Hematopoietic multipotent progenitor cell treated with erythropoietin and hydrocortisone succinate and interleukin-3 and kit ligand, for 8 days (in vitro differentiated cells): ENCODE measurements around the gene ZC3H12A.
A peak's percentile ranks its signal among the peaks of the same experiment; 100 is the strongest.

Source experiments
- DNase-seq: peaks from one replicate; pipeline ENCODE4 v3.0.0-alpha.2; 2015

Gene ZC3H12A

DNA sequence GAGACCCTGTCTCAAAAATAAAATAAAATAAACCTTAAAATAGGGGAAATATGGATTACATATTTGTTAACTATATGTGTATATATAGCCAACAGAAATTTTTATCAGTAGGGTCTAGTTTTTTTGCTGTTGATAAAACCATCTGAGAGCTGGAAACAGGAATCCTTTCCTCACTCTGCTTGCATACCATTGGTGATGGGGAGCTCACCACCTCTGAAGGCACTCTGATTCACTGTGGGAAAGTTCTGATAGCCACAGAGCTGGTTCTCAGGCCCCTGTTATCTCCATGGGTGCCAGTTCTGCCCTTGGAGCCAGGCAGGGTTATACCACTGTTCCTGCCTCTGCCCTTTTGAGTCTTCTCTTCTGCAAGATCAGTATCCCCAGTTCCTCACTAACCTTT, 17.8 kb upstream of the ZC3H12A start:
- DNase-seq, result no peak

DNA sequence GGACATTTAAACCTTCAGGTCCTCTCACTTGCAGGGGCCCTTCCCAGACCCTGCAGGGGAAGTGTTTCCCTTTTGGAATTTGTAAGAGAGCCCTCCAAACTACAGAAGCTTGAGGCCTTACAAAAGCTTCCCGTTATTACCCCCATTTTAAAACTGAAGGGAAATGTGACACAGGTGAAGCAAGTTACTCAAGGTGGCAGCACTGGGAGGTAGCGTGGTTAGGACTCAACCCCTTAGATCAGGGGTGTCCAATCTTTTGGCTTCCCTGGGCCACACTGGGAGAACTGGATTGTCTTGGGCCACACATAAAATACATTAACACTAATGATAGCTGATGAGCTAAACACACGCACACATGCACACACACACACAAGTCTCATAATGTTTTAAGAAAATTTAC, 15.8 kb upstream of the ZC3H12A start:
- no peak for DNase-seq

DNA sequence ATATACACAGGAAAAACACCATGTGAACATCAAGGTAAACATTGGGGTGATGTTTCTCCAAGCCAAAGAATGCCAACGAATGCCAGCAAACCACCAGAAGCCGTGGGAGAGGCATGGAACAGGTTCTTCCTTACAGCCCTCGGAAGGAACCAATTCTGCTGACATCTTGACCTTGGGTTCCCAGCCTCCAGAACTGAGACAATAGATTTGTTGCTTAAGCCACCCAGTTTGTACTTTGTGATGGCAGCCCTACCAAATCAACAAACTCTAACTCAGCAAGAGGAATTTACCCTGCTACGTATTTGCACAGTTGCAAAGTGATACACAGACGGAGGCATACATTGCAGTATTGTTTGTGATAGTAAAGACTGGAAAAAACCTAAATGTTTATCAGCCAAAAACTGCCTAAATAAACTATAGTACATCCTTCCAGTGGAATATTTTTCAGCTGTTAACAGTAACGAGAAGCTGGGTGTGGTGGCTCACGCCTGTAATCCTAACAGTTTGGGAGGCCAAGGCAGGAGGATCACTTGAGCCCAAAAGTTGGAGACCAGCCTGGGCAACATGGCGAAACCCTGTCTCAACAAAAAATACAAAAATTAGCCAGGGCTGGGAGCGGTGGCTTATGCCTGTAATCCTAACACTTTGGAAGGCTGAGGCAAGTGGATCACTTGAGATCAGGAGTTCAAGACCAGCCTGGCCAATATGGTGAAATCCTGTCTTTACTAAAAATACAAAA, 12.5 kb upstream of the ZC3H12A start:
- DNase-seq, result no peak

DNA sequence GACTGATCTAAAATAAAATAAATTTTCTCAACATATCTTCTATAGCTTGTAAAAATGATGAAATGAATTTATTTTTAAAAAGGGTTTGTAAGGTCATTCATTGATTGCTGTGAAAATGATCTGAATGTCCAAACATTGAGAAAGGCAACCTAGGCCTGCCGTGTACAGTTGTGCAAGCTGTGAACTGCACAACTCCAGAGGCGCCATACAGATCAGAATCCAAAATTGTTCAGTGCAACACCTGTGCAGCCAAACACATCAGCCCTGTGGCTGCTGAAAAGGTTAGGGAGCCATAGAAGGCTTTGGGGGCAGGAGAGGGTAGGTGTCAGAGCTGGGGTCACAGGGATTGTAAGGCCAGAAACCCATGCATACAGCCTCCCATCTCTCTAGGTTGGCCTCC, 9.9 kb upstream of the ZC3H12A start:
- no peak for DNase-seq

DNA sequence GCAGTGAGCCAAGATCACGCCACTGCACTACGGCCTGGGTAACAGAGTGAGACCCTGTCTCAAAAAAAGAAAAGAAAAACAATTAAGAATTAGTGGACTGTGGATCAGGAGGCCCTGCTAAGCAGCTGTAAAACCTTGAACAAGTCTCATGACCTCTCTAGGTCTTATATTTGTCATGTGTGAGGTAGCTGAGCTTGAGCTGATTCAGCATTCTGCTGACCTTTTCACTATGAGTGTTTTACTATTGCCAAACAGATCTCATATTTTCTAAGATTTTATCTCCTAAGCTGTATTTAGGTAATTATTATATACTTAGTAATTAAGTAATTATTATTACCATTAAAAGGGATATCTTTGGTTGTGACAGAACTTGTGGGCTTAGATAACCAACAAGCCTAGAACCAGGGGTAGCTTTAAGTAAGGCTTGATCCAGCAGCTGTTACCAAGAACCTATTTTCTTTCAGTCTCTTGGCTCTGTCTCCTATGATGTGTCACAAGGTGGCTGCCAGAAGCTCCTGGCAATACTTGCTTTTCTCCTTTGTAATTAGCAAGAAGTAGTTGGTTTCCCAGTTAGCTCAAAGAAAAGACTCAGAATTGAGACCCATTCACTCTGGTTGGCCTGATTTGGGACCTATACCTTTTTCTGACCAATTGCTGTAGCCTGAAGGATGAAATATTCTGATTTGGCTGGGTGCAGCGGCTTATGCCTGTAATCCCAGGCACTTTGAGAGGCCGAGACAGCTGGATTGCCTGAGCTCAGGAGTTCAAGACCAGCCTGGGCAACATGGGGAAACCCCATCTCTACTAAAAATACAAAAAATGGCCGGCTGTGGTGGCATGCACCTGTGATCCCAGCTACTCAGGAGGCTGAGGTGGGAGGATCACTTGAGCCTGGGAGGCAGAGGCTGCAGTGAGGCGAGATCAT, 8.5 kb upstream of the ZC3H12A start:
- DNase-seq, result no peak

DNA sequence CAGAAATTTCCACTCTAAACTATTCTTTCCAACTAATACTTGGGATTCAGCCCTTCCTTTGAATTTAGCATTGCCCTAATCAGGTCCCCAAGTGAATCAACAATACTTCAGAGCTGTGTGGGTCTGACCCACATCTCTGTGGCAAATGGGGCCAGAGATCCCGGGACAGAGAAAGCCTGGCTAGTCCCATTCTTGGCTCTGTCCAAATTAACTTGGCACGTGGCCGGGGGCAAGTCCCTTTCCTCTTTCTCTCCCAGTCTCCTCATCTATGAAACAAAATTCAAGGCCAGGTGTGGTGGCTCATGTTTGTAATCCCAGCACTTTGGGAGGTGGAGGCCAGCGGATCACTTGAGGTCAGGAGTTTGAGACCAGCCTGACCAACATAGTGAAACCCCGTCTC, 6.3 kb upstream of the ZC3H12A start:
- no peak for DNase-seq

DNA sequence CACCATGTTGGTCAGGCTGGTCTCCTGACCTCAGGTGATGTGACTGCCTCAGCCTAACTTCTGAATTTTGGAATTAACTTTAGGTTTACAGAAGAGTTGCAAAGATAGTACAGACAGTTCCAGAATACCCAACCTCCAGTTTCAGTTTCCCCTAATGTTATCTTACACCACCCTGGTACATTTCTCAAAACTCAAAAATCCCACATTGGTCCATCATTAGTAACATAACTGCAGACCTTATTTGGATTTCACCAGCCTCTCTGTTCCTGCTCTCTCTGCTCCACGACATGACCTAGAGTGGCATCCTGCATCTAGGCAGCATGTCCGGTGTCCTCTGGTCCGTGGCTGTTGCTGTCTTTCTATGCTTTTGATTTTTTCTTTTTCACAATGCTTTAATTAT, 5.0 kb upstream of the ZC3H12A start:
- DNase-seq, result no peak

DNA sequence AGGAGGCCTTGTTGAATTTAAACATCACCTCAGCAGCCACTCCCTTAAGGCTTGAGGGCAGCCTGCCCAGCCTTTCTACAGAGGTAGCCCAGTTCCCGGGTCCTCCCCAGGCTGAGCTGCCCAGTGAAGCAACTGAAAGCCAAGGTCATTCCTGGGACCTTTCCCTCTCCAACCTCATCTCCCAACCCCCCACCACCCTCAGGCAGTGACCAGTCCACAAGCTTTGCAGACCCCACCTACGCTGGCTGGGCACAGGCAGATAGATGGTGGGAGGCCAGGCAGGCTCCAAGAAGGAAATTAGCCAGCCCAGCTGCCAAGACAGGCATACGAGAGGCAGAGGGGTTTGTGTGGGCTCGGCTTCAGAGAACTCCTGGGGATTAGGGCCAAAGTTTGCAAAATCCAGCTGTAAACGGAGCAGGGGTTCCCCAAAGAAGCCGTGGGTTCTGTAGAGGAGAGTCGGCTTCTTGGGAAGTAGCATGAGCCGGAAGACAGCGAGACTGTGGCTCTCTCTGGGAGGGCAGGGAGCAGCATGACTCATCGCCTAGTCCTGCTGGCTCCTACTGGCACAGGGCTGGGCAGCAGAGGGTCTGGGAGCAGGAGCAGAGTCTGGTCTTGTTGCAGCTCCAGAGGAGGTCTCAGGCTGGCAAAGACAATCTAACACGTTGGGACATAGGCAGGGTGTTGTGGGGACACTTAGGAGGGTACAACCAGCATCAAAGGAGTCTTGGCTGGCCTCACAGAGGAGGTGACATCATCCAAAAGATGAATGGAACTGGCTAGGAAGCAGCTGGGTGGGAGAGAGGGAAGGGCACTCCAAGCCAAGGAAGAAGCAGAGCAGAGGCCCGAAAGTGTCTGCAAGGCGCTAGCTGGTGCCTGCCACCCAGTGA, 2.8 kb upstream of the ZC3H12A start:
- peak; percentile 61 for DNase-seq

DNA sequence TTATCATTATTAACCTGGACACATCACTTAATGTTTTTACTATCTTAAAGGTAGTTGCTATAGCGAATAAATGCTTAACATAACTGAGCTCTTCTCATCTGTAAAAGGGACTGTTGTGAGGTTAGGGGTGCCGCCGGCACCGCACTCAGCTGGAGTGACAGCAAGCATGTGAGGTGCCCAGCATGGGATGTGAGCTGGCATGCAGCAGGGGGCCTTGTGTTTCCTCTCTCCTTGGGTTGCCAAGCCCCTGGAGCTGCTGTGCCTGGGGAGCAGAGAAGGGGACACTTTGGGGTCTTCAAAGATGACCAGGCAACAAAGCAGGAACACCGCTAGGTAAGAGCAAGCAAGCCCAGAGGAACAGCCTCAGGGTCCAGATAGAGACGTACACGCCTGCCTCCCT, 2.1 kb upstream of the ZC3H12A start:
- no peak for DNase-seq

DNA sequence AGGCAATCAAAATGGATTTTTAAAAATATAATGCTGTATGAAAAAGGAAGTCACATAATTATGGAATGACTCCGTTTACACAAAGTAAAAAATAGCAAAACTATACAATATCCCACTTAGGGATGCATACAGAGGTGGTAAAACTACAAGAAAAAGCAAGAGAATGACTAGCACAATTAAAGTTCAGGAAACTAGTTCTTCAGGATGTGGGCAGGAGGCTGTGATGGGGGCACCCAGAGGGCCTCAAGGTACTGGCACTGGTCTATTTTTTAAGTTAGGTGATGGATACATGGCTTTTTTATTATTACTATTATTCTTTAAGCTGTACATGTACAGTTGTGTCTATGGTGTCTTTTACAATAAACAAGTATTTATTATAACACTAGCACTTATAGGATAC, 1.4 kb upstream of the ZC3H12A start:
- no peak for DNase-seq

DNA sequence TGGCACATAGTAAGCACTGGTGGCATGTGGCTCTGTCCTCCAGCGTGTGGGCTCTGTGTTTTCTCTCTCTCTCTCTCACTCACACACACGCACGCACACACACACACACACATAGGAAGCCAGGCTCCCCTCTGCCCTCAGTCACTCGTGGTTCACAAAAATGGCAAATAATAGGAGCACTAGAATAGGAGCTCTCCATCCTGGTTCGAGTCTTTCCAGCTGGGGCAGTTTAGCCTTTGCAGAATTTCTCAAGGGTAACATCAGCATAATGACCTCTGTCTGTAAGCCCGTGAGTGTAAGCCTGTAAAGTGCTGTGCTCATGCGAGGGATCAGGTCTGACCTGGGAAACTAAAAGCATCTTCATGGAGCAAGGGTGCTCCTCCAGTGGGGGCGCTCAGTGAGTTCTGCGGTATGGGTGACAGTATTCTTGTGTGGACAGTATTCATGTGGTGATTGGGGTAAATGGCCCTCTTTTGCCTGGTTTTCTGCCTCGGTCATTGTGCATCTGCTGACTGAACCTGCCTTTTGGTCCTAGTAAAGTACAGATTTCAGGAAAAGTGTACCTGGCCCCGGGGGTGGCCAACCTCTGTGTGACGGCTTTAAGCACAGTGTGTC, 842 bp upstream of the ZC3H12A start:
- peak; percentile 47 for DNase-seq

DNA sequence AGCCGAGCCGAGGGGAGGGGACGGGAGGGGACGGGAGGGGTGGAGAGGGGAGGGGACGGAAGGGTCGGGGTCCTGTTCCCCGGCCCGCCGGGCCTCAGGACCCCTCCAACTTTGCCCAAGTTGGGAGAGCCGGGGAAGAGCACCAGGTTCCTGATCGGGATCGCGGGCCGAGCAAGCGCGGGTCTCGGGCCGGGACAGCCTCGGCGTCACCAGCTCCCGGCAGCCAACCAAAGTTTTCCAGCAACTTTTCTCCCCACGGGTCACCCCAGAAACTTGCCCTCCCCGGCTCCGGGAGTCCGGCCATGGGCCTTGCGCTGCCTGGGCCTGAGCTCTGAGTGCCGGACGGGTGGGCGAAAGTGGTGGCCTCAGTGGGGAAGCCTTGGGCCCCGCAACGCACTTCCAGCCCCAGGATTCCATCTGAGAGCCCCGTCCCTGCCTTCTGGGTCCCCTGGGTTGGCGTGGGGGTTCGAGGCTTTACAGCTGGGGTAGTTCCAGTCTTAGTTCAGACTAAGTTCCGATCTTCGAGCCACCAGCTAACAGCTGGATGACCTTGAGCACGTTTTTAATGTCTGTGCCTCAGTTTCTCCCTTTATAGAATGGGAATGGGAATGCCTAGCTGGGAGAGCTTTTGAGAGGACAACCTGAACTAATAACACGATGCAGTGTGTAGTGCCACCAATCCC, 458 bp downstream of the ZC3H12A start:
- peak; percentile 36 for DNase-seq

DNA sequence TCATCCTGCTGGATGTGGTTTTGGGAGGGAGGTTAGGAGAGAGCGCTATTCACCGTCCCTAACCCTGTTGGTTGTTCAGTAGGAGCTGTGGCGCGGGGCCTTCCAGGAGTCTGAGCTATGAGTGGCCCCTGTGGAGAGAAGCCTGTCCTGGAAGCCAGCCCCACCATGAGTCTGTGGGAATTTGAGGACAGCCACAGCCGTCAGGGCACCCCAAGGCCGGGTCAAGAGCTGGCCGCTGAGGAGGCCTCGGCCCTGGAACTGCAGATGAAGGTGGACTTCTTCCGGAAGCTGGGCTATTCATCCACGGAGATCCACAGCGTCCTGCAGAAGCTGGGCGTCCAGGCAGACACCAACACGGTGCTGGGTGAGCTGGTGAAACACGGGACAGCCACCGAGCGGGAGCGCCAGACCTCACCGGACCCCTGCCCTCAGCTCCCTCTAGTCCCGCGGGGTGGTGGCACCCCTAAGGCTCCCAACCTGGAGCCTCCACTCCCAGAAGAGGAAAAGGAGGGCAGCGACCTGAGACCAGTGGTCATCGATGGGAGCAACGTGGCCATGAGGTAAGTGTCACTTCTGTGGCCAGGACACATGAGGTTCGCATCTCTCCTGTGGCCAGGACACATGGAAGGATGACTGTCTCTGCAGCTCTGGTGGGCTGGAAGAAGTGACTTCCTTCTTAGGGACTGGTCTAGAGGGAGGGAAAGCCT, 1.2 kb downstream of the ZC3H12A start:
- no peak for DNase-seq

DNA sequence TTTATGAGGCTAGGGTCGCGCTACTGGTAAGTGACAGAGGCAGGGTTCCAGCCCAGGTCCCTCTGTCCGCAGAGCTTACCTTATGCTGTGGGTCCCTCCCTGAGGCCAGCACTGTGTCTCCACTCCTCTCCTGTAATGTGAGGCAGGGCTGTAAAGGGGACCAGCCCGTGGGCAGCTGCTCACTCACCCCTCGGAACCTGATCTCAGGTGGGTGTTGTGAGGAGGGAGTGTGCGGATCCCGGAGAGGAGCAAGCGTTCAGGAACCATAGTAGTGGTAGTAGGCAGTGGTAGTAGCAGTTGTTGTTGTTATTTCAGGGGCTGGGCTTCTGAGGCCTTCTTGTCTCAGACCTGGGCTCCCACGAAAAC, 1.7 kb downstream of the ZC3H12A start:
- no peak for DNase-seq

DNA sequence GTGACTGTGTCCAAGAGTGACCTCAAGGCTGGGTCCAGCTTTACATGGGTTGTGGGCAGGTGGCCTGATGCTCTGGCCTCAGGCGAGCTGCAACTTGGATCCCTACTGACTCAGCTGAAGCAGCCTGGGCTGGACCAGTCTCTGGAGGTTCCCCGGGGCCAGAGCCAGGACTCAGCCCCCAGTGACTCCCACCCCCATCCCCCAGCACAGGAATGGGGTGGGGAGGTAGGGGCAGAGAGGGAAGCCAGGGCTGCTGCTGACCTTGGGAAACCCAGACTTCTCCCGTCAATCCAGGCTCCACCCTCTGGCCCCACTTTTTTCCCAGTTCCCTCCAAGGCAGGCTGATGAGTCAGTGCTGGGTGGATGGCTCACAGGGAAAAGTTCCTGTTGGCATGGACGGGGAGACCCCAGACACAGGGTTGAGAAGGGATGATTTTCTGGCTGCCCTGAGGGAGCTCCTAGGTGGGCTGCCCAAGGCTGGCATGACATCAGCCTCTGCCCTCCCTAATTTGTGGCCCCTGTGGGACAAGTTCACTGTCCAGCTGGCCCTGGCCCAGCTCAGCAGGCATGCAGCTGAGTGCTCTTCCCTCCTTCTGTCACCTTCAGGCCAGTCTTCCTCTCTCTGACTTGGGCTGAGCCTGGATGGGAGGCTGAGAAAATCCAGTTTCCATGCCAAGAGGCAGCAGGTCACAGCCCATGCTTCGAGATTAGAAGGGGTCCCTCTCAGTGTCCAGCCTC, 2.2 kb downstream of the ZC3H12A start:
- no peak for DNase-seq

DNA sequence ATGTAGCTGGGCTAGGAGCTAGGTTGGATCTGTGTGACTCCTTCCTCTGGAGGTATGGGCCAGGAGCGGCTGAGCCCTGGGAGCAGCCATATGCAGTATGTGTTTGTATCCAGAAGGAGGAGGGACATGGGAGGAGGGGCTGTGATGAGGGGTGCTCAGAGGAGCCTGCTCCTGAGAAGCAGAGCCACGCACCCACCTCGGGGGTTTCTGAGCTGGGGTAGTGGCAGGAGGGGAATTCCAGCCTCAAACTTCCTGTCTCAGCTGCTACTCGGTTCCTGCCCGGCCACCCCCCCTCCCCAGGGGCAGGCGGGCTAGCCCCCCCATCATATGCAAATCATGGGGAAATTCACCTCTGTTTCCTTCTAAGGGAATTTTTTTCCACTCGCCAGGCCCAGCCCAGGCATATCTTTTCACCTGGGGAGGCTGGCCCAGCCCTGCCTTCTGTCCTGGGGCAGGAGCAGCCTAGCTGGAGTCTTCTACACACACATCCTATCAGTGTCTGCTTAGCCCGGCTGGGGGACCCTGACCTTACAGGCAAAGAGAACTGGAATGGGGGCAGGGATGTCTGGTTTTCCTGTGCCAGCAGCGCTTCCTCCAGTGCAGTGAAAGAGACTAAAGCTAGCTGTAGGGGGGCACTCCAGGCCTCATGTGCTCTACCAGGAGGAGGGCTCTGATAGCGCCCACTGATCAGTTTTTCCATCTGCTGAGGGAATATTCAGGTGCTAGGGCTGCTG, 3.0 kb downstream of the ZC3H12A start:
- peak; percentile 14 for DNase-seq

DNA sequence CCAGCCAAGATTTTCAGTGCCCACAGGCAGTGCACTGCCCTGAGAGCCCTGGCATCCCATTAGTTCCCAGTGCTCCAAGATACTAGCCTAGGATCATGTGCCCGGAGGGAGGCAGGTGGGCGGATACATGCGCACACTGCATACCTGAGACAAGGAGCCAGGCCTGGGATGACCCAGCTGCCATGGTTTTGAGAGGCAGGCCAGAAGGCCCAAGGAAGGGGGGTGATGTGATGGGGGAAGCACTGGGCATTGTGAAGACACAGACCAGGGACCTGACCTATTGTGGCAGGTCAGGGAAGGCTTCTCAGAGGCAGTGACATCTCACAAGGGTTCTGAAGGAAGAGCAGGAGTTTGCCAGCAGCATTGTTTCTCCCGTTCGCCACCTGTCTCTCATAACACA, 3.6 kb downstream of the ZC3H12A start:
- DNase-seq, result no peak

DNA sequence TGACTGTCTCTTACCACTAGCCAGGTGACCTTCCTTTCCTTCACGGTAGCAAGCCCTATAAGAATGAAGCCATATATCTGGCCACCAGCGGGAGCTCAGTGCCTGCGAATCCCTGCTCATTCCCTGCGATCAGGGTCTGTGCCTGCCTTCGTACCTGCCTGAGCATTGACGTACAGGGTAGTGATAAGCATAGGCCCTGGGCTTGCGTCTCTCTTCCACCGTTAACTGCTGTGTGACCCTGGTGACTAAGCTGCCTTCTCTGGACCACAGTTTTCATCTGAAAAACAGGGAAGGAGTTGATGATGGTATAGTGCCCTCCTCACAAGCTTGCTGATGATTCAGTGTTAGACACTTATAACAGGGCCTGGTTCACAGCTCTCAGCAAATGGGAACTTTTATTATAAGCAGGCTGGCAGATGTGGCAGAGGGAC, 4.1 kb downstream of the ZC3H12A start:
- peak; percentile 16 for DNase-seq

DNA sequence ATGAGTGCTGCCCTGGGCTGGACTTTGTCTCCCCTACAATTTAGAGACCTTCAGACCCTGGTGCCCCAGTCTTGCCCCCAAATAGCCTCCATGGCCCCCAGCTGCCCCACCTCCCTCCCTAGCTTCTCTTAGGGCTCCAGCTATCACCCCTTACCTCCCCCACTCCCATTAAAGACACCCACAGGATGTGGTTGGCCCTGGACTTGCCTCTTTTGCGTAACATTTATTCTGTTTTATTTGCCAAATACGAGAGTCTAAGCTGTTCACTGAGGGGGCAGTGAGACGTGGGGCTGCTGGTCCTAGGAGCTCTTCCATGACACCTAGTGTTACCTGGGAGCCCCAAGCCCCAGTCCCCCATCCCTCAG, 4.5 kb downstream of the ZC3H12A start:
- DNase-seq, result peak; percentile 19
